ENCODE measurements around the gene NPFF.

NPFF gene

DNA sequence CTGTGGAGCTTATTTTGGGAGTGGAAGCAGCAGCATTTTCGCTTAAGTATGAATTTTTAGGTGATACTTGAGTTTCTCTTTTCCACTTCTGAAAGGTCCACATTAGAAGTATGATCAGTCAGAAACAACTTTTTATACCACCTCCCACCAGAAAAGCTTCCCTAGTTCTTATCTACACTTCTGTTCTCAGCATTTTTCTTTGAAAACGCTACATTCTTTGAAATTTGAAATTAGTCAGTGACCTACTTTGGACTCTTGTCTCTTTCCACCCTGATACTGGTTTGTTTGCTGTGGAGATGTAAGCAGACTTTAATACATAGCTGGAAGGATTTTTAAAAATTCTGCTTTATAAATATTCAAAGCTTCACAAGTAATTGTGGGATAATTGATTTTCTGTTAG lies 33.2 kb downstream of the NPFF start:
- TF ChIP-seq CTCF (IDR thresholded peaks at IDR 0.05; ENCODE audit: low read depth, low read length, missing control alignments): no peak
- no peaks in the 10 kb centered on the region for H3K27me3 ChIP-seq (replicated peaks)
- no peak overlapping the region for H3K27ac ChIP-seq
- peaks cover 95% of the 10 kb centered on the region for H3K36me3 ChIP-seq (replicated peaks)
- H3K4me3 ChIP-seq (ENCODE audit: low read depth, low read length): no peak overlapping the region
- in situ Hi-C loops (cut with HindIII; ENCODE audit: low pct_ligation_motif_present, low sequenced_read_pairs): no loop called here
- DNase-seq: no peak

GRCh38 chr12:53472056-53472582 lies 35.2 kb downstream of the NPFF start:
- TF ChIP-seq CTCF (IDR thresholded peaks at IDR 0.05; ENCODE audit: low read depth, low read length, missing control alignments): no peak
- H3K27me3 ChIP-seq (replicated peaks): no peaks in the 10 kb centered on the region
- peaks cover 96% of the 10 kb centered on the region for H3K36me3 ChIP-seq (replicated peaks)
- in situ Hi-C loops (cut with HindIII; ENCODE audit: low pct_ligation_motif_present, low sequenced_read_pairs): no loop called here
- DNase-seq: no peak
- no peak overlapping the region for H3K27ac ChIP-seq
- no peak overlapping the region for H3K4me3 ChIP-seq (ENCODE audit: low read depth, low read length)

DNA sequence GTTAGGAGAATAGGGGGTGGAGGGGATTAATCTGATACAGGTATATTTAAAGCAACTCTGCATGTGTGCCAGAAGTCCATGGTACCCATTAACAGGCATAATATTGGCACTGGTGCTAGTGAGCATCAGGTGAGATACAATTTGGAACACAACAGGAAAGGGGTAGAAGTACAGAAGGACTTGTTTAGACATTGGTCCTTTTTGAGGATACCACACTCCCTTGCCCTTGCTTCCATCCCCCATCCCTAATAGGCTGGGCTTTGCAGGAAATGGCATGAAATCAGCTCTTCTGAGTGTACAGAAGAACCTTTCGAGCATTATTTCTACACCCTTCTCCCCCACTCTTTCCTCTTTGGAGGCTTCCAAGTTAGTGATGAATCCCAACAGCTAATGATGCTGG lies 39.0 kb downstream of the NPFF start:
- Histone ChIP-seq H3K27ac (no peak overlapping the region), H3K27me3 (replicated peaks) (no peaks in the 10 kb centered on the region), H3K4me3 (ENCODE audit: low read depth, low read length) (no peak overlapping the region), H3K36me3 (replicated peaks) (peaks cover 96% of the 10 kb centered on the region)
- in situ Hi-C loops (cut with HindIII; ENCODE audit: low pct_ligation_motif_present, low sequenced_read_pairs): no loop called here
- DNase-seq: no peak
- TF ChIP-seq CTCF (IDR thresholded peaks at IDR 0.05; ENCODE audit: low read depth, low read length, missing control alignments): no peak

DNA sequence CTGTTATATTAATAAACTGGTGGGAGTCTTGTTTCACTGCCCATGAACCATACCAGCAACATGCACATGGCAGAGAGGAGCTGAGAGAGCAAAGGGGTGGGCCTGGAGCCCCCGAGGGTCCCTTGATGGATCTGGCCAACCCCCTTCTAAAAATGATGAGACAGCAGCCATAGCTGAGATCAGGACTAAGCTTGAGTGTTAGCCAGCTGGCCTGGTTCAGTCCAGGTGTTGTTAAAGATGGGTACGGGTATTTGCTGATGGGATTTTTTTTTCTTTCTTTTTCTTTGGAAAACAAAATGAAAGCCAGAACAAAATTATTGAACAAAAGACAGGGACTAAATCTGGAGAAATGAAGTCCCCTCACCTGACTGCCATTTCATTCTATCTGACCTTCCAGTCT lies 39.4 kb downstream of the NPFF start:
- Histone ChIP-seq H3K27ac (no peak overlapping the region), H3K4me3 (ENCODE audit: low read depth, low read length) (no peak overlapping the region), H3K27me3 (replicated peaks) (no peaks in the 10 kb centered on the region), H3K36me3 (replicated peaks) (peaks cover 96% of the 10 kb centered on the region)
- DNase-seq: no peak
- in situ Hi-C loops (cut with HindIII; ENCODE audit: low pct_ligation_motif_present, low sequenced_read_pairs): no loop called here
- TF ChIP-seq CTCF (IDR thresholded peaks at IDR 0.05; ENCODE audit: low read depth, low read length, missing control alignments): no peak

- H3K4me3 ChIP-seq (ENCODE audit: low read depth, low read length): no peak overlapping the region
- peaks cover 96% of the 10 kb centered on the region for H3K36me3 ChIP-seq (replicated peaks)
- no peak overlapping the region for H3K27ac ChIP-seq
- H3K27me3 ChIP-seq (replicated peaks): no peaks in the 10 kb centered on the region
- in situ Hi-C loops (cut with HindIII; ENCODE audit: low pct_ligation_motif_present, low sequenced_read_pairs): no loop called here
- DNase-seq: no peak
- no peak for TF ChIP-seq CTCF (IDR thresholded peaks at IDR 0.05; ENCODE audit: low read depth, low read length, missing control alignments)
These were observed 40.2 kb downstream of the NPFF start for GRCh38 chr12:53467082-53467481.

DNA sequence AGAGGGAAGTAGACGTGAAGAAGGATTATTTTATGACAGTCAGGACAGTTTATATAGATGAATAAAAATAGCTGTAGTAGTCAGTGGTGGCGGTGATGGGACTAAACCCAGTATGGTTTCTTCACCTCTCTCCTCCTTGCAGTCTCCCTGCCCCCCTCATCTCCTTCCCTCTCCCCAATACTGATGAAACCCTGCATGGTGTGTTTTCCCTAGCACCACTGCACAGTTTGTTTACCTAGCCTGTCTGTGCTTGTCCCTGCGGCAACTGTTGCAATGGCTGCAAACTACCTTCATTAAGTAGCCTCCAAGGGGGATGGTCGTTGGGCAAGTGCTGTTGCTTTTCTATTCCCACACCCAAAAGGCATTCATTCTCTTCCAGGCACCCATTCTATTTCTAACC lies 40.6 kb downstream of the NPFF start:
- no peaks in the 10 kb centered on the region for H3K27me3 ChIP-seq (replicated peaks)
- peaks cover 96% of the 10 kb centered on the region for H3K36me3 ChIP-seq (replicated peaks)
- H3K4me3 ChIP-seq (ENCODE audit: low read depth, low read length): no peak overlapping the region
- in situ Hi-C loops (cut with HindIII; ENCODE audit: low pct_ligation_motif_present, low sequenced_read_pairs): no loop called here
- no peak for DNase-seq
- no peak overlapping the region for H3K27ac ChIP-seq
- TF ChIP-seq CTCF (IDR thresholded peaks at IDR 0.05; ENCODE audit: low read depth, low read length, missing control alignments): no peak
